Measurements from ENCODE around the gene FAM89B. TPM values are rescaled to one million over a fixed set of nuclear protein-coding genes. Genes with fewer than 3 reads are reported as not detected.

Gene FAM89B
- total and polyA plus RNA-seq, 2 of the 8 experiments (the other 6 are each of a cell fraction or from before 2014, with no cell fraction given): 15.8 to 32.4 TPM

DNA sequence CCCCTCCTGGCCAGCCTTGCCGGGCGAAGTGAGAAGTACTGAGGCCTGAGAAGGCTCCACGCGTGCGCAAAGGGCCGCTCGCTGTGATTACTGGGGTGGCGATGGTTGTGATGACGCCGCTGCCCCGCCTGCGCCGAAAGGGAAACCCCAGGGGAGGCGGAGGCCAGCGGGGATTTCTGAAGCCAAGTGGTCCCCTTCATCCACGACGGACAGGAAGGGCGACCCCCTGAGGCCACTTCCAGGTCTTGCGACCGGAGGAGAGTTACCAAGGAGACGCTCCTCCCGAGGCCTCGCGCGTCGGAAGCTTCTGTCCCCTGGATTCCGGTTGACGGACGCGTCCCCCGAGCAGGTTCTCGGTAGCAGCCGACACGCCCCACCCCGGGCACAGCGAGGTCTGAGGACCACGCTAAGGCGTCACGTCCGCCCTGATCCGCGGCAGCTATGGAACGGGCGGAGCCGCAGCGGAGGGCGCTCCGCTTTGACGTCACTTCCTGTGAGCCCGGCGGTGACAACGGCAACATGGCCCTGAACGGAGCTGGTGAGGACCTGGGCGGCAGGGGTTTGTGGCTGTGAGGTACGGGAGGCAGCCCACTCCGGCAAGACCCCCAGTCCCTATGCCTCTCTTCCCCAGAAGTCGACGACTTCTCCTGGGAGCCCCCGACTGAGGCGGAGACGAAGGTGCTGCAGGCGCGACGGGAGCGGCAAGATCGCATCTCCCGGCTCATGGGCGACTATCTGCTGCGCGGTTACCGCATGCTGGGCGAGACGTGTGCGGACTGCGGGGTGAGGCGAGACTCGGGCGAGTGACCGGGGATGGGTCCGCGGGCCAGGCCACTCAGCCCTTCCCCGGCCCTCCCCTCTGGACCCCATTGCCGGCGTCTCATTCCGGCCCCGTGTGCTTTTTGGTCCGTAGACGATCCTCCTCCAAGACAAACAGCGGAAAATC is 2.1 kb upstream of the FAM89B start, which contains the start of gene ZNRD2 (continued):
- peak; percentile 78 for TF ChIP-seq SRF (IDR thresholded peaks at IDR 0.05; ENCODE audit: low read depth, low read length)
- peak; percentile 73 for TF ChIP-seq KDM4A (IDR thresholded peaks at IDR 0.05; ENCODE audit: low read depth, low read length, severe bottlenecking)
- no peak for TF ChIP-seq KDM1A (IDR thresholded peaks at IDR 0.05; ENCODE audit: borderline replicate concordance, low read length)

Measured in H1 (cell line).